ENCODE results near the gene PNRC2.
A peak's percentile ranks its signal among the peaks of the same experiment; 100 is the strongest.
"Not testable (repeated sequence)": the region's sequence is repeated elsewhere in the genome, so short reads cannot be mapped to it uniquely, and the experiment has no call there.

The PNRC2 gene

DNA sequence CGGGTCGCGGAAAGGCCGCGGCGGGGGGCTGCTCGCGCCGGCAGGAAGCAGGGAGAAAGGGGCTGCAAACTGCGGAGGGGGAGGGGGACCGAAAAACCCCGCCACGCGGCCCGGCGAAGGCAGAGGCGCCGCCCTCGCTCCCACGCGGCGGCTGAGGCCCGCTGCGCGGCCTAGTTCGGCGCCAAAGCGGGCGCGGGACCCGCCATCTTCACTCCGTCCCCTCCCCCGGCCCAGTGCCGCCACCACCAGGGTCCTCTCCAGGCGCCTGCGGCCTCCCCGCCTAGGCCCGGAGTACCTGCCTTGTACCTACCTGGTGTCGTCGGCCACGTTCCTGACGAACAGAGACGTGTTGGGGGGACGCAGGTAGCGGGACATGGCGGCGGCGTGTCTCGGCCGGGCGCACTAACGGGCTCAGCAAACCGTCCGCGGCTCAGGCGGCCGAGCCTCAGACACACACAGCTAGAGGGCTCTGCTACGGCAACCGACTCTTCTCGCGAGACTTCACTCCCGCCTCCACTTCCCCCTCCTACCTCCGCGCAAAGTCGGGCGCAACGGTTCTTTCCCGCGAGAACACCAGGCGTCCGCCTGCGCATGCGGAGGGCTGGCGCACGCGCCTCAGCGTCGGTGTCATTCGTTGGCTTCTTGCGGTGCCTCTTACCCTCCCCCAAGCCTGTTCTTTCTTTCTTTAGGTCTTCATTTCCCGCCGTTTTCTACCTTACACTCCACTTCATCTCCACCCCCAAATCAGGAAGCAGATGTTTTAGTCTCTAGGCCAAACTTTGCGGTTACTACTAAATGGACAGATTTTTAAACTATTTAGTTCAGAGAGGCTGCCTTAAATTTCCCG, 20.5 kb downstream of the PNRC2 start, which contains the start of gene SRSF10:
TSS of gene SRSF10 (minus strand) at position 447 of the 847 bp plus-strand sequence. CDS start at position 375, 72 bp downstream.
- TF ChIP-seq, protein P1, sequence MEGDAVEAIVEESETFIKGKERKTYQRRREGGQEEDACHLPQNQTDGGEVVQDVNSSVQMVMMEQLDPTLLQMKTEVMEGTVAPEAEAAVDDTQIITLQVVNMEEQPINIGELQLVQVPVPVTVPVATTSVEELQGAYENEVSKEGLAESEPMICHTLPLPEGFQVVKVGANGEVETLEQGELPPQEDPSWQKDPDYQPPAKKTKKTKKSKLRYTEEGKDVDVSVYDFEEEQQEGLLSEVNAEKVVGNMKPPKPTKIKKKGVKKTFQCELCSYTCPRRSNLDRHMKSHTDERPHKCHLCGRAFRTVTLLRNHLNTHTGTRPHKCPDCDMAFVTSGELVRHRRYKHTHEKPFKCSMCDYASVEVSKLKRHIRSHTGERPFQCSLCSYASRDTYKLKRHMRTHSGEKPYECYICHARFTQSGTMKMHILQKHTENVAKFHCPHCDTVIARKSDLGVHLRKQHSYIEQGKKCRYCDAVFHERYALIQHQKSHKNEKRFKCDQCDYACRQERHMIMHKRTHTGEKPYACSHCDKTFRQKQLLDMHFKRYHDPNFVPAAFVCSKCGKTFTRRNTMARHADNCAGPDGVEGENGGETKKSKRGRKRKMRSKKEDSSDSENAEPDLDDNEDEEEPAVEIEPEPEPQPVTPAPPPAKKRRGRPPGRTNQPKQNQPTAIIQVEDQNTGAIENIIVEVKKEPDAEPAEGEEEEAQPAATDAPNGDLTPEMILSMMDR (IDR thresholded peaks at IDR 0.05; ENCODE audit: insufficient read depth, low read length, missing control alignments): peak; percentile 41
- peak within 1 kb of the TSS; percentile 99 for H3K4me3 ChIP-seq (ENCODE audit: low read depth, low read length)
- ChIA-PET CTCF (interaction anchor here (1.3 to 1.8 kb wide), 5 partner anchors 10 to 48 kb away, joined by 3 to 12 read pairs (median 4); no protein-coding TSS in a partner anchor), POLR2A (interaction anchor here (0.7 to 1.0 kb wide), 10 partner anchors 17 to 180 kb away, joined by 3 to 5 read pairs (median 3); partner anchors contain the start of genes GALE and PNRC2)
- DNase-seq (ENCODE audit: low read depth, low spot score): peak; percentile 88

- ChIA-PET CTCF (interaction anchor here (1.3 to 1.8 kb wide), 5 partner anchors 10 to 47 kb away, joined by 3 to 12 read pairs (median 4); no protein-coding TSS in a partner anchor), POLR2A (interaction anchor here (0.7 to 1.0 kb wide), 9 partner anchors 17 to 170 kb away, joined by 3 to 5 read pairs (median 3); partner anchors contain the start of gene PNRC2)
- H3K4me3 ChIP-seq (ENCODE audit: low read depth, low read length): peak overlapping the region; percentile 52
- TF ChIP-seq, protein P1 (IDR thresholded peaks at IDR 0.05; ENCODE audit: insufficient read depth, low read length, missing control alignments): no peak
- DNase-seq (ENCODE audit: low read depth, low spot score): no peak
Measured at GRCh38 chr1:23980728-23981070, 21.1 kb downstream of the PNRC2 start.

GRCh38 chr1:23984417-23985186, 25.0 kb downstream of the PNRC2 start:
- no peak overlapping the region for H3K4me3 ChIP-seq (ENCODE audit: low read depth, low read length)
- CTCF ChIA-PET: no interaction called here
- DNase-seq (ENCODE audit: low read depth, low spot score): peak; percentile 55
- POLR2A ChIA-PET: no interaction called here
- TF ChIP-seq, protein P1 (IDR thresholded peaks at IDR 0.05; ENCODE audit: insufficient read depth, low read length, missing control alignments): no peak

DNA sequence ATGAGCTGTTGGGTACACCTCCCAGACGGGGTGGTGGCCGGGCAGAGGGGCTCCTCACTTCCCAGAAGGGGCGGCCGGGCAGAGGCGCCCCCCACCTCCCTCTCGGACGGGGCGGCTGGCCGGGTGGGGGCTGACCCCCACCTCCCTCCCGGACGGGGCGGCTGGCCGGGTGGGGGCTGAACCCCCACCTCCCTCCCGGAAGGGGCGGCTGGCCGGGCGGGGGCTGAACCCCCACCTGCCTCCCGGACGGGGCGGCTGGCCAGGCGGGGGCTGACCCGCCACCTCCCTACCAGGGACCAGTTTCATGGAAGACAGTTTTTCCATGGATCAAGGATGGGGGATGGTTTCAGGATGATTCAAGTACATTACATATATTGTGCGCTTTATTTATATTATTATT, 27.4 kb downstream of the PNRC2 start:
- POLR2A ChIA-PET; DNase-seq (ENCODE audit: low read depth, low spot score); H3K4me3 ChIP-seq (ENCODE audit: low read depth, low read length): not testable (repeated sequence)
- CTCF ChIA-PET: interaction anchor here (1.4 kb wide), 1 partner anchor 41 kb away, joined by 5 read pairs; no protein-coding TSS in a partner anchor

GRCh38 chr1:23989263-23989662, 29.6 kb downstream of the PNRC2 start:
- POLR2A ChIA-PET: no interaction called here

GRCh38 chr1:23992011-23992410, 32.4 kb downstream of the PNRC2 start:
- DNase-seq (ENCODE audit: low read depth, low spot score); POLR2A ChIA-PET: not testable (repeated sequence)
- CTCF ChIA-PET: interaction anchor here (0.6 kb wide), 1 partner anchor 407 kb away, joined by 3 read pairs; no protein-coding TSS in a partner anchor

More at GRCh38 chr1:23989263-23989662, 29.6 kb downstream of the PNRC2 start:
- H3K4me3 ChIP-seq (ENCODE audit: low read depth, low read length): no peak overlapping the region
- DNase-seq (ENCODE audit: low read depth, low spot score): no peak
- CTCF ChIA-PET: interaction anchor here (0.7 kb wide), 1 partner anchor 53 kb away, joined by 3 read pairs; no protein-coding TSS in a partner anchor
- TF ChIP-seq, protein P1 (IDR thresholded peaks at IDR 0.05; ENCODE audit: insufficient read depth, low read length, missing control alignments): no peak

DNA sequence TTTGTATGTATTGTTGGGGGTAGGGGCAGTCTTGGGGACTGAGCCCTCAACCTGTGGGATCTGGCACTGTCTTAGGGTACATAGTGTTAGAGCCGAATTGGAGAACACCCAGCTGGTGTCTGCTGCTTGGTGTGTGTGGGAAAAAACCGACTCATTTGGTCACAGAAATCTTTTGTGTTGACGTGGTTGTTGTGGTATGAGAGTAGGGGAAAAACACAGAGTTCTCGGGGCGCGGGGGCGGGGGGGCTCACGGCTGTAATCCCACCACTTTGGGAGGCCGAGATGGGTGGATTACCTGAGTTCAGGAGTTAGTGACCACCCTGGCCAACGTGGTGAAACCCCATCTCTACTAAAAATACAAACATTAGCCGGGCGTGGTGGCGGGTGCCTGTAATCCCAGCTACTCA, 35.8 kb downstream of the PNRC2 start:
- ChIA-PET CTCF (no interaction called here), POLR2A (interaction anchor here (0.8 kb wide), 1 partner anchor 35 kb away, joined by 3 read pairs; no protein-coding TSS in a partner anchor)
- H3K4me3 ChIP-seq (ENCODE audit: low read depth, low read length): no peak overlapping the region
- no peak for DNase-seq (ENCODE audit: low read depth, low spot score)
- TF ChIP-seq, protein P1 (IDR thresholded peaks at IDR 0.05; ENCODE audit: insufficient read depth, low read length, missing control alignments): no peak

More at GRCh38 chr1:23992011-23992410, 32.4 kb downstream of the PNRC2 start:
- H3K4me3 ChIP-seq (ENCODE audit: low read depth, low read length): not testable (repeated sequence)

Measured in AG04449 (cell line).